Cardiac muscle cell (in vitro differentiated cells and primary cell): ENCODE measurements around the gene PRICKLE2. TPM values are rescaled to one million over a fixed set of nuclear protein-coding genes. Genes with fewer than 3 reads are reported as not detected.

Experiments used
- DNase-seq, 2 donors: peaks; one replicate each; pipeline versions ENCODE4 v3.0.0 to v3.0.0-alpha.2; 2010 to 2017; ENCODE audit warnings: low read depth in 1 of 2, low spot score in 1 of 2
- H3K27ac ChIP-seq: fragments of 200-600 bp; sonication (generic); 2 replicates; pipeline ENCODE4 v1.5.1; 2016
- H3K27me3 ChIP-seq: fragments of 200-600 bp; sonication (generic); 2 replicates; pipeline ENCODE4 v1.6.0; 2016; ENCODE audit warnings: control low read depth
- H3K36me3 ChIP-seq: fragments of 200-600 bp; sonication (generic); 2 replicates; pipeline ENCODE4 v1.5.1; 2016; ENCODE audit warnings: control low read depth
- H3K4me1 ChIP-seq: fragments of 200-600 bp; sonication (generic); 2 replicates; pipeline ENCODE4 v1.8.1; 2017; ENCODE audit warnings: low read depth, mild to moderate bottlenecking, mixed run types
- H3K4me3 ChIP-seq: fragments of 200-600 bp; sonication (generic); 2 replicates; pipeline ENCODE4 v1.5.1; 2016; ENCODE audit warnings: mild to moderate bottlenecking
- H3K9me3 ChIP-seq: fragments of 200-600 bp; sonication (generic); 2 replicates; pipeline ENCODE4 v1.5.1; 2017; ENCODE audit warnings: low read depth, mild to moderate bottlenecking, control low read depth
- CTCF ChIP-seq: IDR thresholded peaks from 2 replicates; pipeline ENCODE4 v1.5.1; 2012; ENCODE audit warnings: low read depth, mild to moderate bottlenecking, low read length
- polyA plus RNA-seq: library from polyadenylated mRNA; unstranded; fragments of >200 nt; fragmentation: Nextera tagmentation; extraction: Ambion mirVana; gene quantifications from 2 replicates; pipeline ENCODE4 v1.2.1, GENCODE V29; 2016
- total RNA-seq: library from RNA; depleted of rRNA; stranded (reverse); fragments of >200 nt; gene quantifications from 2 replicates; pipeline ENCODE4 v1.2.3, GENCODE V29; 2016

PRICKLE2 gene
- total and polyA plus RNA-seq, 2 experiments from 2014 or later = 4.3 to 11.7 TPM

- H3K27ac ChIP-seq = no peak overlapping the region
- H3K27me3 ChIP-seq = no peaks in the 10 kb centered on the region
- DNase-seq = no peak
- peaks cover 7% of the 10 kb centered on the region for H3K4me1 ChIP-seq
- no peaks in the 10 kb centered on the region for H3K36me3 ChIP-seq
- H3K4me3 ChIP-seq = no peak overlapping the region
- no peaks in the 10 kb centered on the region for H3K9me3 ChIP-seq
- no peak for TF ChIP-seq CTCF
These were observed 22.1 kb downstream of the PRICKLE2 start for GRCh38 chr3:64203216-64203615.

DNA sequence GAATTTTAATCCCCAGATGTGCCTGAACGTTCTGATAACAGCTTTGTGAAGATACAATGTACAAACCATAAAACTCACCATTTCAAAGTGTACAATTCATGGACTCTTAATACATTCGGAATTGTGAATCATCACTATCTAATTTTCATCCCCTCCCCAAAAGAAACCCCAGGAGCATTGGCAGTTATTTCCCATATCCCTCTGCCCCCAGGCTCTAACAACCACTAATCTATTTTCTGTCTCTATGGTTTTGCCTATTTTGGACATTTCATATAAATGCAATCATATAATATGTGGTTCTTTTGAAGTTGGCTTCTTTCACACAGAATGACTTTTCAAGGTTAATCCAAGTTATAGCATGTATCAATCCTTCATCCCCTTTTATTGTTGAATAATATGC lies 25.3 kb downstream of the PRICKLE2 start:
- Histone ChIP-seq H3K36me3 (peaks cover 6% of the 10 kb centered on the region), H3K4me3 (no peak overlapping the region), H3K27me3 (no peaks in the 10 kb centered on the region), H3K27ac (no peak overlapping the region), H3K4me1 (peaks cover 7% of the 10 kb centered on the region), H3K9me3 (no peaks in the 10 kb centered on the region)
- TF ChIP-seq CTCF = no peak
- no peak for DNase-seq

GRCh38 chr3:64196236-64196929 lies 28.9 kb downstream of the PRICKLE2 start:
- DNase-seq = no peak
- no peak for TF ChIP-seq CTCF
- Histone ChIP-seq H3K4me1 (no peaks in the 10 kb centered on the region), H3K27me3 (no peaks in the 10 kb centered on the region), H3K4me3 (no peak overlapping the region), H3K36me3 (peaks cover 6% of the 10 kb centered on the region), H3K9me3 (no peaks in the 10 kb centered on the region), H3K27ac (no peak overlapping the region)

GRCh38 chr3:64195789-64196188 lies 29.5 kb downstream of the PRICKLE2 start:
- no peak for DNase-seq
- no peak for TF ChIP-seq CTCF
- no peak overlapping the region for H3K4me3 ChIP-seq
- H3K4me1 ChIP-seq = no peaks in the 10 kb centered on the region
- H3K27me3 ChIP-seq = no peaks in the 10 kb centered on the region
- no peaks in the 10 kb centered on the region for H3K9me3 ChIP-seq
- peaks cover 6% of the 10 kb centered on the region for H3K36me3 ChIP-seq
- H3K27ac ChIP-seq = no peak overlapping the region

GRCh38 chr3:64191822-64192221 lies 33.4 kb downstream of the PRICKLE2 start:
- Histone ChIP-seq H3K9me3 (no peaks in the 10 kb centered on the region), H3K4me1 (peaks cover 16% of the 10 kb centered on the region), H3K27me3 (no peaks in the 10 kb centered on the region), H3K27ac (no peak overlapping the region), H3K4me3 (no peak overlapping the region), H3K36me3 (no peaks in the 10 kb centered on the region)
- no peak for DNase-seq
- no peak for TF ChIP-seq CTCF
